ENCODE results near the gene RCE1.

Gene RCE1

DNA sequence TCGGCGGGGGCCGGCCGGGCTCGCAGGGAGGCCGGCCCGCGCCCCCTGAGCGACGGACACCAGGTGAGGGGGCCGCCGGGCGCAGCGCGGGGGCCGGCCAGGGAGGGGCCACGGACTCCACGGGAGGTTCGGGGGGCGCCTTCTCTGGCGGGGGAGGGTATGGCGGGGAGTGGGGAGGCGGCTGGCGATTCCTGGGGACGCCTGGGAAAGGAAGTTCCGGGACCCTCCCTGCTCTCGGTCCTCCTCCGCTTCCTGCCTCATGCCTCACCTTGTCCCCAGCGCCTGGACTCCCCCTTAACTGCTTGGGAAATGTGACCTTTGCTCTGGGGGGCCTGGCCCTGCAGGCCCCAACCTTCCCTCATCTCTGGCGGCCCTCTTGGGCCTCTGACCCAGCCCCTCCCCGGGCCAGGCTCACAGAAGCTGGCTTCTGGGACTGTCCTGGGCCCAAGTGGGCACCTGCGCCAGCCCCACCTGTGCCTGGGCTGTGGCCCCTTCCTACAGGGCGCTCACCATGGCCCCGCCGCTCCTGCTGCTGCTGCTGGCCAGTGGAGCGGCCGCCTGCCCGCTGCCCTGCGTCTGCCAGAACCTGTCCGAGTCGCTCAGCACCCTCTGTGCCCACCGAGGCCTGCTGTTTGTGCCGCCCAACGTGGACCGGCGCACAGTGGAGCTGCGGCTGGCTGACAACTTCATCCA is 14.1 kb downstream of the RCE1 start:
- no peak for DNase-seq (ENCODE audit: low read depth)

DNA sequence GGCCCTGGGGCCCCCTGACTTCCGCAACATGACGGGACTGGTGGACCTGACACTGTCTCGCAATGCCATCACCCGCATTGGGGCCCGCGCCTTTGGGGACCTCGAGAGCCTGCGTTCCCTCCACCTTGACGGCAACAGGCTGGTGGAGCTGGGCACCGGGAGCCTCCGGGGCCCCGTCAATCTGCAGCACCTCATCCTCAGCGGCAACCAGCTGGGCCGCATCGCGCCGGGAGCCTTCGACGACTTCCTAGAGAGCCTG is 14.6 kb downstream of the RCE1 start:
- no peak for DNase-seq (ENCODE audit: low read depth)

- DNase-seq (ENCODE audit: low read depth) = no peak
These were observed 15.1 kb downstream of the RCE1 start for GRCh38 chr11:66858186-66858938.

GRCh38 chr11:66858939-66859685 is 15.9 kb downstream of the RCE1 start:
- DNase-seq (ENCODE audit: low read depth) = no peak

GRCh38 chr11:66859686-66860448 is 16.6 kb downstream of the RCE1 start:
- DNase-seq (ENCODE audit: low read depth) = no peak

DNA sequence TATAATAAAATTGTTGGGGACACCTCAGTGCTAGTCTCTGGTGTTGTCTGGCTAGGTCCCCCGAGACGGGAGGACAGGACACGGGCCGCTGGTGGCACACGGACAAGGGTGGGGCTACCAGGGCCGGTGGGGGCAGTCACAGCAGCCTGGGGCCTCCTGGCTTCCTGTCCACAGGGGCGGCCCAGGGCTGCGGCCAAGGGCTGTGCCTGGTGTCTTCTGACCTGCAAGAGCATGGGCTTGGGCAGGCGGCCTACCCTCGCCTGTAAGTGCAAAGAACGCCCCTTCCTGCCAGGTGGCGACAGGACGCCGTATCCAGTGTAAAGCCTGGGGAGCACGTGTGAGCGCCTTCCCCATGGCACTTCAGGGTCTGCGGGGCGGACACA is 17.2 kb downstream of the RCE1 start:
- no peak for DNase-seq (ENCODE audit: low read depth)

DNA sequence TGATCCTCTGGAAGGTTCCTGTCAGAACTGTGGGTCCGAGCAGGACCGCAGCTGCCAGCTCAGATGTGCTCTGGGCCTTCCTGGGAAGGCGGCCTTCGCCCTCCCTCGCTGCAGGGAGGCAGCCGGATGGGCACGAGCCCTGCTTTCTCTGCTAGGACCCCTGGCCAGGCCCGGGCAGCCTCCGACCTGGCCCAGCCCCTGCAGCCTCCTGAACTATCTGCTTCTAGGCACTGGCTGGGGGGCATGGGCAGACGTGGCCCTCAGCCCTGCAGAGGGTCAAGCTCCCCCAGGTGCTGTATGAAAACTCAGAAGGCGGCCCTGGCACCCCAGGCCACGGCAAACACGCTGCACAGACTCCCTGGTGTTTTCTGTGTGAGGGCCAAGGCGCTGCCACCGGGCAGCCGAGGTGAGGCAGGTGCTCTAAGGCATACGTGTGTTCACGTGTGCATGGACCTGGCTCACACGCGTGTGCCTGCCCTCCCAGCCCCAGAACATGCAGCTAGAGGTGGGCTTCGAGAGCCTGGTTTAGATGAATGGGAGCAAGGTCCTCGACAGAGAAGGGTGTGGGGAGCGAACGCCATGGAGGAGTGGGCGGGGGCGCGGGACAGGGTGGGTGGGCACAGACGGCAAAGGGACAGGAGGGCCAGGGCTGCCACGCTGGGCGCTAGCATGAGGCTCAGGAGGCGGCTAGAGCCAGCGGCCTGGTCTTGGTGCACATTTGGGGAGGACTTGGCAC is 18.0 kb downstream of the RCE1 start:
- DNase-seq (ENCODE audit: low read depth) = no peak

DNA sequence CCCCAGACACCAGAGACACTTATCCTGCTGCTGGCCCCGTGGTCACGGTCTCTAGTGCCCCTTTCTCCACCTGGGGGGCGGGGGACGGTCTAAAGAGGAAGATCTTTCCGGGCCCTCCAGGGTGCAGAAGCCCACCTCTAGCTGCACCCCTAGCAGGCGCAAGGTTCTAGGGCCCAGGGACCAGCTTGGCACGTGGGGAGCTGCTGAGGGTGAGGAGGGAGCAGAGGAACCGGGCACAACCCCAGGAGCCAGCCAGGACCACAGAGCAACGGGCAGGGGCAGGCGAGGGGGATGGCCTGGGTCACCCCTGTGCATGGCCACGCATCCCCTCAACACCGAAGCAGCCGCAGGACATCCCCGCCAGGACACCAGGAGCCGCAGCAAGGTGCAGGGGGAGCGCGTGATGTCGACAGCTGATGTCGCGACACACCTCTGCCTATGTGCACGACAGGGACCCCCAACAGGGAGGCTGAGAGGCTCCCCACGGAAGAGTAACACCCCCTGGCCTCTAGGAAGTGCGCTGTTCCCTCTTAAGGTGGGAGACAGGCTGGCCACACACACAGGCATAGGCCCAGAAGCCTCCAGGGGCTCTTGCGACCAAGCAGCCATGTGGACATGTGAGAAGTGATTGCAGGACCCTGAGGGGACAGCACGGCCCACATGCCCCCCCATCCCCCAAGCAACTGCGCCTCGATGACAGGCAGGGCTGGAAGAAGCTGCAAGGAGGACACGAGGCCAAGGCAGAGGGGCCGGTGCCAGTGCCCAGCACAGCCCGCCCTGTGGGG is 18.7 kb downstream of the RCE1 start:
- no peak for DNase-seq (ENCODE audit: low read depth)

DNA sequence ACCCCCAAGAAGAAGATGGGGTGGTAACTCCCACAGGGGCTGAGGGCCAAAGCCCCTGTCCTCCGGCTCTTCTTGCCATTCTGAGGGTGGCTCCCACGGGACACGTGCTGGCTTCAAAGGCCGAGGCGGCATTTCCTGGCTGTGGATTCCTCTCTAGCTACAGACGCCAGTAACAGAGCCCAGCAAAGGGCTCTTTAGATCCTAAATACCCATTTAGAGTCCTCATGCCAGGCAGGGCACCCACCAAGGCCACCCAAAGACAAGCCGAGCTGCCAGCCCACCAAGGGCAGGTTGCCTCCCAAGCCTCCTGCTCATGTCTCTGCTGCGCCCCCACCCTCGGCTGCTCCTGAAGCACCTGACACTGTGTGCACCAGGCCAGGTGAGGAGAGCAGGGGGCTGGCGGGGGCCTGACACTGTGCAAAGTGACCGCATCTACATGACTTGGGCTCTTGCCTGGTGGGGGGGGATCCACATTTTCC is 19.4 kb downstream of the RCE1 start:
- no peak for DNase-seq (ENCODE audit: low read depth)

DNA sequence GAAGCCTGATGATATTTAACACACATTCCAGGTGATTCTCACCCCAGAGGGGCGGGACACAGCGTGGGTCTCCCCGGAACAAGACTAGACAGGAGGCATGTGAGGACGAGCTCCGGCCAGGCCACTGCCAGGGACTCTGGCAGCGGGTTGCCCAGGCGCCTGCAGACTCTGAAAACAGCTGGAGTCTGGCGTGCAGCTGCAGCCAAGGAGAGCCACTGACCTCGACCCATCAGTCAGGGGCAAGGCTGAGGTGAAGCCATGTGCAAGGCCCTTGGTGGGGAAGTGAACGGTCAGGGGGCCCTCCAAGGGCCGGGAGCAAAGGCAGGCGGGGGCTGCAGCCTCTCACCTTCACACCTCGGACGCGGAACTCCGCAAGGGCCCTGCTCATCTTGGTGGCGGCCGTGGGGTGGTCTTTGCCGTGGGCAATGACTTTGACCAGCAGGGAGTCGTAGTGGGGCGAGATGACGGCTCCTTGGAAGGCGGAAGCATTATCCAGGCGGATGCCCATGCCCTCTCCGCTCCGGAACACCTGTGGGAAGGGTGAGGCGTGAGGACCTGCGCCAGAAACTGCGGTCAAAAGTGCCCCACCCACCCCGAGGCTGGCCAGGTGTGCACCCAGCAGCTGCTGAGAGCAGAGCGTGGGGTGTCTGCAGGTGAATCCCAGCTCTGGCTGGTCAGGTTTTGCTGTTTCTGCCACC is 20.3 kb downstream of the RCE1 start:
- DNase-seq (ENCODE audit: low read depth) = no peak

- no peak for DNase-seq (ENCODE audit: low read depth)
These were observed 21.1 kb downstream of the RCE1 start for GRCh38 chr11:66864172-66864901.

DNA sequence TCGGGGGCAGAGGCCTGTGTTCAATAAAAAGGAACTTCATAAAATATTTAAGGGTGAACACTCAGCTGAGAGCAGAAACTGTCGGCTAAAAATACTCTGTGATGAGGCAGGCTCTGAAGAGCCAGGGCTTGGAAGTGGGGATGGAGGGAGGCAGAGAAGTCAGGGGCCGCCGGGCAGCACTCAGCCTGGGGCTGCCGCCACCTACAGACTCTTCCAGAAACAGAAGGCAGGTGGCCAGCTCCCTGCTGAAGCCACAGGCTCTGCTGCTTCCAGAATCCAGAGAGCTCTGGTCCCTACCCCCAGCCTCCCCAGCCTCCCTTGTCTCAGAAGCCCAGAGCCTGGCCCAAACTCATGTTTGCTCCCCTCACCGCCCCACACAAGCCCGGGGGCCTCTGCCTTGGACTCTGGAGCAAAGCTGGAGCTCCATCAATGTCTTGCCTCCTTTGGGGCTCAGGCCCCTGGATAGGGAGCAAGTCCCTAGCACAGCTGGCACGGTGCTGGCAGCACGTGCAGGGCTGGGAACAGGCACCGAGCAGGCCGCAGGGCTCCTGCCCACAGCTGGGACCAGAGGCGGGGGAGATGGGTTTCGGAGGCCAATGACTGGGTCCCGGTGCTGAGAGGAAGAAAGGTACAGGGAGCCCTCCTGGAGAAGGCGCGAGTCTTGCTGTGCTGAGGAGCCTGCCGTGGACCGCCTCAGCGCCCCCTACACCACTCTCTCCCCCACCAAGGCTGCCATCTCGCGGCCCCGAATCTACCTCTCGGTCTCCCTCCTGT is 21.9 kb downstream of the RCE1 start:
- no peak for DNase-seq (ENCODE audit: low read depth)

- no peak for DNase-seq (ENCODE audit: low read depth)
These were observed 22.8 kb downstream of the RCE1 start for GRCh38 chr11:66866007-66866406.

- no peak for DNase-seq (ENCODE audit: low read depth)
These were observed 23.3 kb downstream of the RCE1 start for GRCh38 chr11:66866511-66866986.

GRCh38 chr11:66867425-66868040 is 24.3 kb downstream of the RCE1 start:
- no peak for DNase-seq (ENCODE audit: low read depth)

GRCh38 chr11:66868082-66868725 is 25.0 kb downstream of the RCE1 start:
- DNase-seq (ENCODE audit: low read depth) = no peak

DNA sequence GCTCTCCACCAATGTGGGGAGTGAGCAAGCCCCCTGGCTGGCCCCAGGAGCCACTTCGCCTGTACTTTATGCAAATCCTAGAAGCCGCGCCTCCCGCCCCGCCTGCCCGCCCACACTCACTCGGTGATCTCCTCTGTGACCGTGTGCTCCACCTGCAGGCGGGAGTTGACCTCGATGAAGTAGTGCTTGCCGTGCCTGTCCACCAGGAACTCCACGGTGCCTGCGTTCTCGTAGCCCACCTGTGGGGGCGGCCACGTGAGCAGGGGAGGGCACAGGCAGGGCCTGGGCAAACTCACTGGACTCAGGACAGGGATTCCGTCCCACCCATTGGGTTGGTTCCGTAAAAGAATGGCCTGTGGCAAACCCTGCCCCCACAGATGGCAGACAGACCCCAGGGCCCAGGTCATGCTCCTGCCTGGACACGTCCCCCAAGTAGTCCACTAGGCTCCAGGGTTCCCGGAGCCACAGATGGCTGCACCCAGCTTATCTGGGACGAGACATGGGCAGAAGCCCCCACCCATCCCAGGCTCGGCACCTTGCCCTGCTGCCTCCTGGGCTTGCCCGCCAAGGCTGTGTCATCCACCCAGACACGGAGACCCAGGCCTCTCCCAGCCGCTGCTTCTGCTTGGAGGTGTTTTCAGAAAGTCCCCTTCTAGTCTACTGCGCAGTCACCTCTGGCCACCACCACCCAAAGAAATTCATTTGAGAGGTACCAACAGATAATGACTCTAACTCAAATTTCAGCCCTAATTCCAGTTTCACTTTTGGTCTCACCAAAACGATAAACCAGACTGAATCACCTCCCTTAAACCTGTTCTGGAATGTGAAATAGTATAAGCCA is 25.7 kb downstream of the RCE1 start:
- DNase-seq (ENCODE audit: low read depth) = peak; percentile 65

All from stimulated activated CD8-positive, alpha-beta memory T cell treated with anti-CD3 and anti-CD28 coated beads, Interleukin-12 subunit alpha, Interleukin-12 subunit beta, amount 100 ng/mL, for 4 hours (primary cell).